GM21447 (cell line): ENCODE data around the gene KLHL28.
A peak's percentile ranks its signal among the peaks of the same experiment; 100 is the strongest.
"Not testable (repeated sequence)": the region's sequence is repeated elsewhere in the genome, so short reads cannot be mapped to it uniquely, and the experiment has no call there.

ENCODE experiments used
- ATAC-seq: cut with Tn5 transposase; IDR thresholded peaks from one replicate; pipeline ENCODE4 v1.9.1; 2021; ENCODE audit not compliant: unreplicated experiment

Gene KLHL28

GRCh38 chr14:44897845-44898151, 63.9 kb downstream of the KLHL28 start:
- no peak for ATAC-seq

- peak; percentile 92 for ATAC-seq
Measured at GRCh38 chr14:44897041-44897844, 64.5 kb downstream of the KLHL28 start.

- peak; percentile 1 for ATAC-seq
Measured at GRCh38 chr14:44896275-44897040, 65.3 kb downstream of the KLHL28 start.

GRCh38 chr14:44895716-44896115, 66.0 kb downstream of the KLHL28 start:
- ATAC-seq = no peak

GRCh38 chr14:44893535-44893934, 68.2 kb downstream of the KLHL28 start:
- no peak for ATAC-seq

- not testable (repeated sequence) for ATAC-seq
Measured at GRCh38 chr14:44891726-44892372, 69.9 kb downstream of the KLHL28 start.

GRCh38 chr14:44889595-44890471, 71.9 kb downstream of the KLHL28 start:
- no peak for ATAC-seq

- ATAC-seq = no peak
Measured at GRCh38 chr14:44887596-44887955, 74.2 kb downstream of the KLHL28 start.

GRCh38 chr14:44886860-44887595, 74.7 kb downstream of the KLHL28 start:
- ATAC-seq = no peak

- ATAC-seq = no peak
Measured at GRCh38 chr14:44880791-44881190, 81.0 kb downstream of the KLHL28 start.
